GM12878 (cell line): Measurements from ENCODE around the gene RETREG3. TPM values are rescaled to one million over a fixed set of nuclear protein-coding genes. Genes with fewer than 3 reads are reported as not detected.

Experiments used
- BACH1 ChIP-seq: fragments of 450-650 bp; IDR thresholded peaks from 2 replicates; pipeline ENCODE4 v1.6.1; 2017; ENCODE audit warnings: mild to moderate bottlenecking, borderline replicate concordance
- BRCA1 ChIP-seq: IDR thresholded peaks from 2 replicates; pipeline ENCODE4 v1.6.1; 2011; ENCODE audit warnings: low read depth, low read length, improper control_type of control experiment
- CHD2 ChIP-seq: IDR thresholded peaks from 2 replicates; pipeline ENCODE4 v1.6.1; 2011; ENCODE audit warnings: low read depth, low read length, improper control_type of control experiment, borderline replicate concordance
- CREM ChIP-seq: IDR thresholded peaks from 2 replicates; pipeline ENCODE4 v1.6.1; 2014; ENCODE audit warnings: antibody characterized with exemption, low read depth
- DPF2 ChIP-seq: fragments of 450-650 bp; IDR thresholded peaks from 2 replicates; pipeline ENCODE4 v1.6.1; 2017; ENCODE audit warnings: mild to moderate bottlenecking
- GATAD2B ChIP-seq: fragments of 450-650 bp; conservative IDR thresholded peaks from 2 replicates; pipeline ENCODE4 v1.6.1; 2017; ENCODE audit warnings: low read depth, mild to moderate bottlenecking, moderate library complexity
- MEF2B ChIP-seq: fragments of 450-650 bp; IDR thresholded peaks from 2 replicates; pipeline ENCODE4 v1.6.1; 2018; ENCODE audit warnings: mild to moderate bottlenecking, moderate library complexity; ENCODE audit not compliant: partially characterized antibody, poor library complexity, severe bottlenecking
- MTA2 ChIP-seq: fragments of 450-650 bp; IDR thresholded peaks from 2 replicates; pipeline ENCODE4 v1.6.1; 2016; ENCODE audit warnings: low read depth, mild to moderate bottlenecking, moderate library complexity
- MXI1 ChIP-seq: fragments of 150-350 bp; IDR thresholded peaks from 2 replicates; pipeline ENCODE4 v1.6.1; 2011; ENCODE audit warnings: low read depth, mild to moderate bottlenecking, inconsistent platforms, low read length, improper control_type of control experiment
- NR2F1 ChIP-seq: fragments of 450-650 bp; conservative IDR thresholded peaks from 2 replicates; pipeline ENCODE4 v1.6.1; 2017; ENCODE audit warnings: mild to moderate bottlenecking
- NRF1 ChIP-seq: conservative IDR thresholded peaks from 2 replicates; pipeline ENCODE4 v1.6.1; 2011; ENCODE audit warnings: mild to moderate bottlenecking, low read depth, low read length, improper control_type of control experiment
- RAD21 ChIP-seq: IDR thresholded peaks from 2 replicates; pipeline ENCODE4 v1.6.1; 2011; ENCODE audit warnings: mild to moderate bottlenecking, low read depth, low read length, moderate library complexity; ENCODE audit not compliant: insufficient read depth
- RUNX3 ChIP-seq: IDR thresholded peaks from 2 replicates; pipeline ENCODE4 v1.6.1; 2012; ENCODE audit warnings: low read length, inconsistent platforms
- SIX5 ChIP-seq: IDR thresholded peaks from 2 replicates; pipeline ENCODE4 v1.6.1; 2011; ENCODE audit warnings: mild to moderate bottlenecking, low read depth, low read length, moderate library complexity; ENCODE audit not compliant: severe bottlenecking
- SMARCA5 ChIP-seq: fragments of 450-650 bp; IDR thresholded peaks from 2 replicates; pipeline ENCODE4 v1.6.1; 2017; ENCODE audit warnings: mild to moderate bottlenecking
- TARDBP ChIP-seq: IDR thresholded peaks from 2 replicates; pipeline ENCODE4 v1.6.1; 2016; ENCODE audit warnings: borderline replicate concordance
- ZNF207 ChIP-seq: fragments of 450-650 bp; IDR thresholded peaks from 2 replicates; pipeline ENCODE4 v1.6.1; 2014; ENCODE audit warnings: antibody characterized with exemption, mild to moderate bottlenecking, borderline replicate concordance
- polyA plus RNA-seq, 11 experiments: library from polyadenylated mRNA; depleted of rRNA in 4 of 11; unstranded in 6 of 11; stranded (reverse) in 5 of 11; fragments of >200 nt; fragmentation: Nextera tagmentation in 4 of 11; fragmentation: Illumina TruSeq in 1 of 11; extraction: Ambion mirVana in 4 of 11; extraction: Trizol in 1 of 11; gene quantifications; 1 replicate in 1 of 11; 2 replicates in 10 of 11; pipeline versions ENCODE4 v1.2.1 to v1.2.3, GENCODE V29; 2011 to 2016; ENCODE audit warnings: inconsistent platforms in 2 of 11, missing spikeins in 2 of 11, low read depth in 1 of 11
- total RNA-seq, 4 experiments: library from RNA; depleted of rRNA in 3 of 4; stranded (reverse); fragments of >200 nt in 3 of 4; fragmentation: Illumina TruSeq in 1 of 4; extraction: Trizol in 1 of 4; gene quantifications; 2 replicates each; pipeline versions ENCODE4 v1.2.1 to v1.2.3, GENCODE V29; 2013 to 2021
- TF ChIP-seq, protein P1 (sequence below): fragments of 450-650 bp; IDR thresholded peaks from 2 replicates; pipeline ENCODE4 v1.6.1; 2016; ENCODE audit warnings: mild to moderate bottlenecking, moderate library complexity, borderline replicate concordance
- TF ChIP-seq, protein P2 (sequence below): IDR thresholded peaks from 2 replicates; pipeline ENCODE4 v1.6.1; 2011; ENCODE audit warnings: borderline replicate concordance, low read depth, mild to moderate bottlenecking, moderate library complexity, mixed read lengths, low read length; ENCODE audit not compliant: insufficient read depth; ENCODE audit errors: extremely low read length
- TF ChIP-seq, protein P3 (sequence below): fragments of 450-650 bp; IDR thresholded peaks from 2 replicates; pipeline ENCODE4 v1.6.1; 2017; ENCODE audit warnings: mild to moderate bottlenecking, low read depth, inconsistent platforms; ENCODE audit not compliant: poor library complexity, severe bottlenecking
- TF ChIP-seq, protein P4 (sequence below): fragments of 450-650 bp; IDR thresholded peaks from 2 replicates; pipeline ENCODE4 v1.6.1; 2016; ENCODE audit warnings: mild to moderate bottlenecking

RETREG3 gene
- total and polyA plus RNA-seq, 10 of the 15 experiments (the other 5 are each of a cell fraction or from before 2014, with no cell fraction given), result 7.0 to 50.6 (median 27.3) TPM

DNA sequence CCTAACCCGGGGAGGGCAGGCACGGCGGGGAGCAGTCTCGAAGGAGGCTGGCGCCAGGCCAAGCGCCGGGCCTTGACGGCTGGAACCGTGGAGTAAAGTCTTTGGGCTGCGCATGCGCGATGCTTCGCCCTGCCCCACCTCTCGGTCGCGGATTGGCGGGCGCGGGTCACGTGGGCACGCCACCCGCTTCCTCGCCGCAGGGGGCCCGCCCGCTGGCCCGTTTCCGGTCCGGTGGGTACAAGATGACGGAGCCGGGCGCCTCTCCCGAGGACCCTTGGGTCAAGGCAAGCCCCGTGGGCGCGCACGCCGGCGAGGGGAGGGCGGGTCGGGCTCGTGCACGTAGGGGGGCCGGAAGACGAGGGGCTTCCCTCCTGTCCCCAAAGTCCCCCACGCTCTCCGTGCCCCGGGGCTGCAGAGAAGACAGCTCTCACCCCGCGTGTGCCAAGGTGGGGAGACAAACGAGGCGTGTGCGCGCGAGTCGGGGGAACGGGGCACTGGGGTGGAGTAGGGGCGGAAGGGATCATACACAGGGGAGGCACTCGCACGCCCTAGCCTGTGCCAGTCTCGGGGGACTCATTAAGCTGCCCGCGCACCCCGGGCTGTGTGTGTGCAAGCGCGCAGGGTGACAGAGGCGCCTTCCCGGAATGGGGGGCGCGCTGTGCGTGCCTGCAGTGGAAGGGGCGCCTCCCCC, 42.1 kb downstream of the RETREG3 start, which contains the start of gene MLX (continued):
- TF ChIP-seq, protein P1, sequence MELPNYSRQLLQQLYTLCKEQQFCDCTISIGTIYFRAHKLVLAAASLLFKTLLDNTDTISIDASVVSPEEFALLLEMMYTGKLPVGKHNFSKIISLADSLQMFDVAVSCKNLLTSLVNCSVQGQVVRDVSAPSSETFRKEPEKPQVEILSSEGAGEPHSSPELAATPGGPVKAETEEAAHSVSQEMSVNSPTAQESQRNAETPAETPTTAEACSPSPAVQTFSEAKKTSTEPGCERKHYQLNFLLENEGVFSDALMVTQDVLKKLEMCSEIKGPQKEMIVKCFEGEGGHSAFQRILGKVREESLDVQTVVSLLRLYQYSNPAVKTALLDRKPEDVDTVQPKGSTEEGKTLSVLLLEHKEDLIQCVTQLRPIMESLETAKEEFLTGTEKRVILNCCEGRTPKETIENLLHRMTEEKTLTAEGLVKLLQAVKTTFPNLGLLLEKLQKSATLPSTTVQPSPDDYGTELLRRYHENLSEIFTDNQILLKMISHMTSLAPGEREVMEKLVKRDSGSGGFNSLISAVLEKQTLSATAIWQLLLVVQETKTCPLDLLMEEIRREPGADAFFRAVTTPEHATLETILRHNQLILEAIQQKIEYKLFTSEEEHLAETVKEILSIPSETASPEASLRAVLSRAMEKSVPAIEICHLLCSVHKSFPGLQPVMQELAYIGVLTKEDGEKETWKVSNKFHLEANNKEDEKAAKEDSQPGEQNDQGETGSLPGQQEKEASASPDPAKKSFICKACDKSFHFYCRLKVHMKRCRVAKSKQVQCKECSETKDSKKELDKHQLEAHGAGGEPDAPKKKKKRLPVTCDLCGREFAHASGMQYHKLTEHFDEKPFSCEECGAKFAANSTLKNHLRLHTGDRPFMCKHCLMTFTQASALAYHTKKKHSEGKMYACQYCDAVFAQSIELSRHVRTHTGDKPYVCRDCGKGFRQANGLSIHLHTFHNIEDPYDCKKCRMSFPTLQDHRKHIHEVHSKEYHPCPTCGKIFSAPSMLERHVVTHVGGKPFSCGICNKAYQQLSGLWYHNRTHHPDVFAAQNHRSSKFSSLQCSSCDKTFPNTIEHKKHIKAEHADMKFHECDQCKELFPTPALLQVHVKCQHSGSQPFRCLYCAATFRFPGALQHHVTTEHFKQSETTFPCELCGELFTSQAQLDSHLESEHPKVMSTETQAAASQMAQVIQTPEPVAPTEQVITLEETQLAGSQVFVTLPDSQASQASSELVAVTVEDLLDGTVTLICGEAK, result 0 out of 2 replicates have a peak, but pooled peaks have one; percentile 45
- TF ChIP-seq NR2F1 (peak; percentile 84), RUNX3 (peak; percentile 35; the same call in 1 of the 2 replicates), ZNF207 (0 out of 2 replicates have a peak, but pooled peaks have one; percentile 23), SIX5 (no peak), BRCA1 (peak; percentile 32; the same call in 1 of the 2 replicates), RAD21 (no peak), MXI1 (peak; percentile 88), MEF2B (peak; percentile 88), SMARCA5 (0 out of 2 replicates have a peak, but pooled peaks have one; percentile 24), NRF1 (peak; percentile 78), DPF2 (peak; percentile 56; the same call in 1 of the 2 replicates), TARDBP (no peak), GATAD2B (peak; percentile 44; the same call in 1 of the 2 replicates), CREM (0 out of 2 replicates have a peak, but pooled peaks have one; percentile 10), MTA2 (no peak), CHD2 (peak; percentile 60; the same call in 1 of the 2 replicates), BACH1 (no peak; the same call in 1 of the 2 replicates)
- TF ChIP-seq, protein P2, sequence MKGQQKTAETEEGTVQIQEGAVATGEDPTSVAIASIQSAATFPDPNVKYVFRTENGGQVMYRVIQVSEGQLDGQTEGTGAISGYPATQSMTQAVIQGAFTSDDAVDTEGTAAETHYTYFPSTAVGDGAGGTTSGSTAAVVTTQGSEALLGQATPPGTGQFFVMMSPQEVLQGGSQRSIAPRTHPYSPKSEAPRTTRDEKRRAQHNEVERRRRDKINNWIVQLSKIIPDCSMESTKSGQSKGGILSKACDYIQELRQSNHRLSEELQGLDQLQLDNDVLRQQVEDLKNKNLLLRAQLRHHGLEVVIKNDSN, result peak; percentile 99
- TF ChIP-seq, protein P3, sequence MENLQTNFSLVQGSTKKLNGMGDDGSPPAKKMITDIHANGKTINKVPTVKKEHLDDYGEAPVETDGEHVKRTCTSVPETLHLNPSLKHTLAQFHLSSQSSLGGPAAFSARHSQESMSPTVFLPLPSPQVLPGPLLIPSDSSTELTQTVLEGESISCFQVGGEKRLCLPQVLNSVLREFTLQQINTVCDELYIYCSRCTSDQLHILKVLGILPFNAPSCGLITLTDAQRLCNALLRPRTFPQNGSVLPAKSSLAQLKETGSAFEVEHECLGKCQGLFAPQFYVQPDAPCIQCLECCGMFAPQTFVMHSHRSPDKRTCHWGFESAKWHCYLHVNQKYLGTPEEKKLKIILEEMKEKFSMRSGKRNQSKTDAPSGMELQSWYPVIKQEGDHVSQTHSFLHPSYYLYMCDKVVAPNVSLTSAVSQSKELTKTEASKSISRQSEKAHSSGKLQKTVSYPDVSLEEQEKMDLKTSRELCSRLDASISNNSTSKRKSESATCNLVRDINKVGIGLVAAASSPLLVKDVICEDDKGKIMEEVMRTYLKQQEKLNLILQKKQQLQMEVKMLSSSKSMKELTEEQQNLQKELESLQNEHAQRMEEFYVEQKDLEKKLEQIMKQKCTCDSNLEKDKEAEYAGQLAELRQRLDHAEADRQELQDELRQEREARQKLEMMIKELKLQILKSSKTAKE, result no peak
- TF ChIP-seq, protein P4, sequence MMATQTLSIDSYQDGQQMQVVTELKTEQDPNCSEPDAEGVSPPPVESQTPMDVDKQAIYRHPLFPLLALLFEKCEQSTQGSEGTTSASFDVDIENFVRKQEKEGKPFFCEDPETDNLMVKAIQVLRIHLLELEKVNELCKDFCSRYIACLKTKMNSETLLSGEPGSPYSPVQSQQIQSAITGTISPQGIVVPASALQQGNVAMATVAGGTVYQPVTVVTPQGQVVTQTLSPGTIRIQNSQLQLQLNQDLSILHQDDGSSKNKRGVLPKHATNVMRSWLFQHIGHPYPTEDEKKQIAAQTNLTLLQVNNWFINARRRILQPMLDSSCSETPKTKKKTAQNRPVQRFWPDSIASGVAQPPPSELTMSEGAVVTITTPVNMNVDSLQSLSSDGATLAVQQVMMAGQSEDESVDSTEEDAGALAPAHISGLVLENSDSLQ, result peak; percentile 13; the same call in 1 of the 2 replicates
